Gastroesophageal sphincter (tissue), 4 donors: ENCODE data around the gene KNOP1. TPM values are rescaled to one million over a fixed set of nuclear protein-coding genes. Genes with fewer than 3 reads are reported as not detected.

Source experiments
- ATAC-seq: fragments of 150-250 bp; one replicate; pipeline ENCODE4 v1.9.1; 2016; ENCODE audit warnings: mild to moderate bottlenecking, moderate library complexity
- H3K27ac ChIP-seq, 4 donors: fragments of 200-600 bp; sonication (generic) in 3 of 4; 1 replicate in 3 of 4; 2 replicates in 1 of 4; pipeline ENCODE4 v1.5.1; 2016 to 2019
- H3K27me3 ChIP-seq: fragments of 200-600 bp; sonication (generic); one replicate; pipeline ENCODE4 v1.5.1; 2019
- H3K36me3 ChIP-seq, 2 donors: fragments of 200-600 bp; sonication (generic); one replicate each; pipeline ENCODE4 v1.5.1; 2019; ENCODE audit warnings: control low read depth in 1 of 2
- H3K4me1 ChIP-seq, 3 donors: fragments of 200-600 bp; sonication (generic); 1 replicate in 2 of 3; 2 replicates in 1 of 3; pipeline ENCODE4 v1.5.1; 2016 to 2019; ENCODE audit warnings: control low read depth in 2 of 3
- H3K4me3 ChIP-seq, 2 donors: fragments of 200-600 bp; sonication (generic); one replicate each; pipeline ENCODE4 v1.5.1; 2019; ENCODE audit warnings: mild to moderate bottlenecking in 1 of 2, moderate library complexity in 1 of 2
- H3K9me3 ChIP-seq, 3 donors: fragments of 200-600 bp; sonication (generic); one replicate each; pipeline ENCODE4 v1.5.1; 2017 to 2019; ENCODE audit warnings: control low read depth in 2 of 3
- EP300 ChIP-seq: sonication (generic); formaldehyde crosslinking; IDR thresholded peaks from one replicate; pipeline ENCODE4 v1.6.1; 2017; ENCODE audit warnings: antibody characterized with exemption, mild to moderate bottlenecking
- POLR2A ChIP-seq, 2 donors: fragments of 450-650 bp; IDR thresholded peaks; one replicate each; pipeline ENCODE4 v1.6.1; 2017; ENCODE audit warnings: antibody characterized with exemption in 2 of 2, mild to moderate bottlenecking in 2 of 2, moderate library complexity in 1 of 2
- POLR2AphosphoS5 ChIP-seq: sonication (generic); formaldehyde crosslinking; IDR thresholded peaks from one replicate; pipeline ENCODE4 v1.6.1; 2017; ENCODE audit warnings: antibody characterized with exemption
- WGBS, 2 donors: methylation state at CpG; one replicate each; pipeline ENCODE4 v1.1.5; 2018; ENCODE audit warnings: low coverage in 1 of 2; 5-methylcytosine and 5-hydroxymethylcytosine counted together
- total RNA-seq, 4 donors: library from RNA; depleted of rRNA; stranded (reverse); fragments of >200 nt; gene quantifications; one replicate each; pipeline ENCODE4 v1.1.0, GENCODE V29; 2016
- TF ChIP-seq, protein P1 (sequence below), 4 experiments: fragments of 200-600 bp in 2 of 4; fragments of 450-650 bp in 2 of 4; sonication (generic) in 1 of 4; IDR thresholded peaks; one replicate each; pipeline ENCODE4 v1.5.1; 2017 to 2019; ENCODE audit warnings: antibody characterized with exemption in 4 of 4, mild to moderate bottlenecking in 2 of 4, moderate library complexity in 2 of 4

Gene KNOP1
- total RNA-seq, 4 donors from 2014 or later, result 6.9 to 14.5 (median 11.9) TPM

DNA sequence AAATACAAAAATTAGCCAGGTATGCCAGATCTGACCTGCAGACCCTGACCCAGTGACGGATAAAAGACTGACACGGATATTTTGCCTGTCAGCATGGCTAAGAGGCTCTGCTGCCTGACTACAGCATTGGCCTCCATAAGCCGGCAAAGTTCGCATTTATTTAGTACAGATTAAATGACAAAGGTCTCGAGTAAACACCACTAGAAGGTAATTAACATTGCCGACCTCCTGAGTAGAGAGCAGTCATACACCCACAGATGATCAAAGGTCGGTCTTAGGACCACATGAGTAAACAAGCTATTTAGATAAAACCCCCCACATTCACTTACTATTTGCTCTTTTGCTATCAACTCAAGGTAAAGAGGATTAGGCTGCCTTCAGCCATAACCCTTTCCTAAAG lies 55.7 kb downstream of the KNOP1 start:
- H3K36me3 ChIP-seq, result peaks cover 0 to 46% of the 10 kb centered on the region in 2 donors
- no peak overlapping the region for H3K4me3 ChIP-seq
- H3K27ac ChIP-seq, result no peak overlapping the region
- no peaks in the 10 kb centered on the region for H3K27me3 ChIP-seq
- peaks cover 0 to 15% (median 6%) of the 10 kb centered on the region in 3 donors for H3K4me1 ChIP-seq
- H3K9me3 ChIP-seq, result no peaks in the 10 kb centered on the region
- no peak for ATAC-seq
- WGBS, 2 donors, result 82 to 85% methylated on average over 5 to 7 of the region's 7 CpGs
- TF ChIP-seq EP300 (no peak), POLR2AphosphoS5 (no peak), POLR2A (IDR thresholded peaks at IDR 0.05) (no peak)
- TF ChIP-seq, protein P1, sequence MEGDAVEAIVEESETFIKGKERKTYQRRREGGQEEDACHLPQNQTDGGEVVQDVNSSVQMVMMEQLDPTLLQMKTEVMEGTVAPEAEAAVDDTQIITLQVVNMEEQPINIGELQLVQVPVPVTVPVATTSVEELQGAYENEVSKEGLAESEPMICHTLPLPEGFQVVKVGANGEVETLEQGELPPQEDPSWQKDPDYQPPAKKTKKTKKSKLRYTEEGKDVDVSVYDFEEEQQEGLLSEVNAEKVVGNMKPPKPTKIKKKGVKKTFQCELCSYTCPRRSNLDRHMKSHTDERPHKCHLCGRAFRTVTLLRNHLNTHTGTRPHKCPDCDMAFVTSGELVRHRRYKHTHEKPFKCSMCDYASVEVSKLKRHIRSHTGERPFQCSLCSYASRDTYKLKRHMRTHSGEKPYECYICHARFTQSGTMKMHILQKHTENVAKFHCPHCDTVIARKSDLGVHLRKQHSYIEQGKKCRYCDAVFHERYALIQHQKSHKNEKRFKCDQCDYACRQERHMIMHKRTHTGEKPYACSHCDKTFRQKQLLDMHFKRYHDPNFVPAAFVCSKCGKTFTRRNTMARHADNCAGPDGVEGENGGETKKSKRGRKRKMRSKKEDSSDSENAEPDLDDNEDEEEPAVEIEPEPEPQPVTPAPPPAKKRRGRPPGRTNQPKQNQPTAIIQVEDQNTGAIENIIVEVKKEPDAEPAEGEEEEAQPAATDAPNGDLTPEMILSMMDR (IDR thresholded peaks at IDR 0.05), result no peak

- Histone ChIP-seq H3K27me3 (no peaks in the 10 kb centered on the region), H3K9me3 (no peaks in the 10 kb centered on the region), H3K27ac (no peak overlapping the region), H3K36me3 (peaks cover 0 to 62% of the 10 kb centered on the region in 2 donors), H3K4me1 (no peaks in the 10 kb centered on the region), H3K4me3 (no peak overlapping the region)
- TF ChIP-seq POLR2AphosphoS5 (no peak), EP300 (no peak), POLR2A (IDR thresholded peaks at IDR 0.05) (no peak)
- TF ChIP-seq, protein P1 (IDR thresholded peaks at IDR 0.05), result no peak
- 100% methylated on average over 1 of the region's 1 CpG for WGBS, 2 donors
- ATAC-seq, result no peak
These were observed 57.6 kb downstream of the KNOP1 start for GRCh38 chr16:19660432-19660831.

GRCh38 chr16:19659554-19659953 lies 58.5 kb downstream of the KNOP1 start:
- TF ChIP-seq EP300 (no peak), POLR2A (IDR thresholded peaks at IDR 0.05) (no peak), POLR2AphosphoS5 (no peak)
- TF ChIP-seq, protein P1 (IDR thresholded peaks at IDR 0.05), result no peak
- Histone ChIP-seq H3K9me3 (no peaks in the 10 kb centered on the region), H3K4me3 (no peak overlapping the region), H3K36me3 (peaks cover 0 to 71% of the 10 kb centered on the region in 2 donors), H3K4me1 (no peaks in the 10 kb centered on the region), H3K27me3 (no peaks in the 10 kb centered on the region), H3K27ac (no peak overlapping the region)
- 85 to 100% methylated on average over 1 of the region's 1 CpG for WGBS, 2 donors
- ATAC-seq, result no peak

DNA sequence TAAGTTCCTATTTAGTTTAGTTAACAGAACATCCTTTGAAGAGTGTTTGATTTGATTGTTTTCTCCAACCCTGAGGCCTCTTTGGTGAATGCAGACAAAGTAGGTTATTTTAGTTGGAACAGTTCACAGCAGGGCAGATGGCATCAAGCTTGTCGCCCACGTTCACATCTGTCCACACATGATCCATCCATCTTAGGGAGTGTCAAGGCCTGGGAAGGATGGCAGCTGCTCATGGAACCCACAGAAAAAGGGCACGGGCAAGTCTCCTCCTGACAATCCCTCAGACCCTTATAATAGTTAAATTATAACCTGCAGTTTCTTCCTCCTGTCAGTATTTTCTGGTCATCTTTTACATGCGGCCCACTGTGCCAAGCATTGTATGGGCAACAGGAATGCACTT lies 60.2 kb downstream of the KNOP1 start:
- no peaks in the 10 kb centered on the region for H3K27me3 ChIP-seq
- no peak overlapping the region for H3K4me3 ChIP-seq
- peaks cover 0 to 83% of the 10 kb centered on the region in 2 donors for H3K36me3 ChIP-seq
- ATAC-seq, result no peak
- TF ChIP-seq POLR2A (IDR thresholded peaks at IDR 0.05) (no peak), EP300 (no peak), POLR2AphosphoS5 (no peak)
- TF ChIP-seq, protein P1 (IDR thresholded peaks at IDR 0.05), result no peak
- H3K9me3 ChIP-seq, result no peaks in the 10 kb centered on the region
- WGBS, 2 donors, result 52 to 92% methylated on average over 2 to 3 of the region's 4 CpGs
- no peaks in the 10 kb centered on the region for H3K4me1 ChIP-seq
- H3K27ac ChIP-seq, result no peak overlapping the region

DNA sequence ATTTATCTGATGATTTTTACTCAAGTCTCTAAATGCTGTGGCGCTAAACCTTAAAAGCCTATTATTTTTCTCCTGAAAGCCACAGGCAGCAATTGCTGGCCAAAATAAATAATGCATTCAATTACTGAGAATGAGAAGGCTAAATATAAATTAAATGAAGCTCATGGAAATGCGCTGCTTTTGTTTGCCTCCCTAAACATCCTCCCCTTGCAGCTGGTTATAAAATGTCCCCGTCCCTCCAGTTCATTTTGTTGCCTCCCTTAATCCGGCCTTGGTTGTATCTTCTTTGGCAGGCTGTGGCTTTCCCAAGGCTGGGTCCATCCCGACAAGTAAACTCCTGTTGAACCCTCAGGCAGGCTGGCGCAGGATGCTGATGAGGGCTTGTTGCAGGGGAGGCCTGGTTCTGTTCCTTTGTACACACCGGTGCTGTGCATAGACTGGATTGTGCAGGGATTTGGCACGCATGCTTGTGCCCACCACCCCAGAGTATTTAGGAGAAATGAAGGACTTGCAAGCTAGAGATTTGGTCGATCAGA lies 62.7 kb downstream of the KNOP1 start:
- no peak overlapping the region for H3K27ac ChIP-seq
- WGBS, 2 donors, result 83 to 85% methylated on average over 6 of the region's 9 CpGs
- H3K27me3 ChIP-seq, result no peaks in the 10 kb centered on the region
- H3K9me3 ChIP-seq, result no peaks in the 10 kb centered on the region
- H3K4me1 ChIP-seq, result no peaks in the 10 kb centered on the region
- TF ChIP-seq POLR2AphosphoS5, result no peak
- no peak overlapping the region for H3K4me3 ChIP-seq
- no peak for ATAC-seq
- peaks cover 0 to 90% of the 10 kb centered on the region in 2 donors for H3K36me3 ChIP-seq
